SK-N-SH (cell line): Measurements from ENCODE around the gene CATSPER3. TPM values are rescaled to one million over a fixed set of nuclear protein-coding genes. Genes with fewer than 3 reads are reported as not detected.

Experiments used
- CTCF ChIA-PET: fragments of 300-600, 350-600 bp; formaldehyde crosslinking; extraction: SDS; loops from one replicate; lab custom pipeline; 2021; lab: Yijun Ruan, JAX
- POLR2A ChIA-PET: fragments of 350-600 bp; sonication (Branson Sonifier 250); formaldehyde crosslinking; extraction: SDS; loops from one replicate; lab custom pipeline; 2020; ENCODE audit warnings: antibody characterized with exemption, inconsistent platforms; lab: Yijun Ruan, JAX
- DNase-seq: peaks from one replicate; pipeline ENCODE4 v3.0.0; 2012
- H2AFZ ChIP-seq: fragments of 200-600 bp; sonication (generic); 2 replicates; pipeline ENCODE4 v1.8.1; 2016; ENCODE audit warnings: antibody characterized with exemption, mild to moderate bottlenecking, low read depth
- H3F3A ChIP-seq: fragments of 200-600 bp; sonication (generic); replicated peaks from 2 replicates; pipeline ENCODE3; 2016; ENCODE audit warnings: antibody characterized with exemption, mild to moderate bottlenecking; ENCODE audit not compliant: insufficient read depth
- H3K27ac ChIP-seq, 2 experiments: fragments of 200-500 bp in 1 of 2; fragments of 200-600 bp in 1 of 2; sonication (Bioruptor generic) in 1 of 2; sonication (generic), shearing (Covaris generic) in 1 of 2; 2 replicates each; pipeline versions ENCODE4 v1.5.1 to v1.6.1; 2014 to 2016; ENCODE audit warnings: low read depth in 2 of 2, inconsistent platforms in 1 of 2, low read length in 1 of 2, mild to moderate bottlenecking in 1 of 2, mixed read lengths in 1 of 2
- H3K27me3 ChIP-seq: fragments of 200-600 bp; sonication (generic), shearing (Covaris generic); 2 replicates; pipeline ENCODE4 v1.6.1; 2016; ENCODE audit warnings: mixed run types; ENCODE audit not compliant: insufficient read depth
- H3K36me3 ChIP-seq, 2 experiments: fragments of 200-500 bp in 1 of 2; fragments of 200-600 bp in 1 of 2; sonication (Bioruptor generic) in 1 of 2; sonication (generic) in 1 of 2; replicated peaks in 1 of 2; 2 replicates each; pipeline versions ENCODE3 to v1.5.1; 2014 to 2016; ENCODE audit warnings: low read length in 1 of 2, mild to moderate bottlenecking in 1 of 2; ENCODE audit not compliant: insufficient read depth in 2 of 2, control insufficient read depth in 1 of 2
- H3K4me1 ChIP-seq, 2 experiments: fragments of 200-500 bp in 1 of 2; fragments of 200-600 bp in 1 of 2; sonication (Bioruptor generic) in 1 of 2; sonication (generic), shearing (Covaris generic) in 1 of 2; 2 replicates each; pipeline versions ENCODE4 v1.5.1 to v1.6.1; 2014 to 2016; ENCODE audit warnings: low read depth in 1 of 2, low read length in 1 of 2, mixed run types in 1 of 2; ENCODE audit not compliant: insufficient read depth in 2 of 2, control insufficient read depth in 1 of 2
- H3K4me2 ChIP-seq: fragments of 200-600 bp; sonication (generic), shearing (Covaris generic); 2 replicates; pipeline ENCODE4 v1.6.1; 2017; ENCODE audit warnings: mixed run types
- H3K4me3 ChIP-seq, 2 experiments: fragments of 200-500 bp in 1 of 2; fragments of 200-600 bp in 1 of 2; sonication (Bioruptor generic) in 1 of 2; sonication (generic), shearing (Covaris generic) in 1 of 2; 2 replicates each; pipeline versions ENCODE4 v1.5.1 to v1.8.1; 2014 to 2016; ENCODE audit warnings: low read depth in 2 of 2, inconsistent platforms in 1 of 2, low read length in 1 of 2, mild to moderate bottlenecking in 1 of 2, mixed read lengths in 1 of 2, moderate library complexity in 1 of 2
- H3K79me2 ChIP-seq: fragments of 200-600 bp; sonication (generic); 2 replicates; pipeline ENCODE4 v1.8.1; 2017; ENCODE audit warnings: mild to moderate bottlenecking; ENCODE audit not compliant: insufficient read depth
- H3K9ac ChIP-seq: fragments of 200-600 bp; sonication (generic); 2 replicates; pipeline ENCODE4 v1.6.1; 2017; ENCODE audit warnings: mixed run types
- H3K9me2 ChIP-seq: fragments of 200-600 bp; sonication (generic); 2 replicates; pipeline ENCODE4 v1.6.1; 2017; ENCODE audit warnings: mixed run types
- H3K9me3 ChIP-seq: fragments of 200-600 bp; sonication (generic); 2 replicates; pipeline ENCODE4 v1.6.1; 2017; ENCODE audit warnings: mixed run types, mild to moderate bottlenecking, moderate library complexity
- H4K20me1 ChIP-seq: fragments of 200-600 bp; sonication (generic); 2 replicates; pipeline ENCODE4 v1.6.1; 2017; ENCODE audit warnings: mild to moderate bottlenecking, mixed run types; ENCODE audit not compliant: insufficient read depth
- EP300 ChIP-seq, 2 experiments: IDR thresholded peaks; 2 replicates each; pipeline versions ENCODE4 v1.4.0 to v1.6.1; 2012; ENCODE audit warnings: borderline replicate concordance in 1 of 2, low read depth in 1 of 2, low read length in 1 of 2
- FOXJ3 ChIP-seq: sonication (generic); formaldehyde crosslinking; IDR thresholded peaks from 2 replicates; pipeline ENCODE4 v1.5.1; 2020; ENCODE audit warnings: mild to moderate bottlenecking, missing genetic modification reagents
- FOXM1 ChIP-seq: IDR thresholded peaks from 2 replicates; pipeline ENCODE4 v1.4.0; 2012; ENCODE audit warnings: low read depth, mild to moderate bottlenecking
- GATA2 ChIP-seq: sonication (generic); formaldehyde crosslinking; IDR thresholded peaks from 2 replicates; pipeline ENCODE4 v1.5.0; 2020; ENCODE audit warnings: mild to moderate bottlenecking, missing genetic modification reagents
- JUND ChIP-seq: IDR thresholded peaks from 2 replicates; pipeline ENCODE4 v1.4.0; 2012
- MXI1 ChIP-seq: IDR thresholded peaks from 2 replicates; pipeline ENCODE4 v1.6.1; 2012; ENCODE audit warnings: mild to moderate bottlenecking, low read depth, low read length, improper control_type of control experiment
- NRF1 ChIP-seq: IDR thresholded peaks from 2 replicates; pipeline ENCODE4 v1.6.1; 2012; ENCODE audit warnings: low read depth, mild to moderate bottlenecking, low read length
- RAD21 ChIP-seq: IDR thresholded peaks from 2 replicates; pipeline ENCODE4 v1.6.1; 2012; ENCODE audit warnings: mild to moderate bottlenecking, low read length
- RFX5 ChIP-seq: IDR thresholded peaks from 2 replicates; pipeline ENCODE4 v1.6.1; 2012; ENCODE audit warnings: mild to moderate bottlenecking, improper control_type of control experiment, low read length
- SIN3A ChIP-seq: IDR thresholded peaks from 2 replicates; pipeline ENCODE4 v1.6.1; 2012; ENCODE audit warnings: low read depth, mild to moderate bottlenecking, low read length, moderate library complexity, borderline replicate concordance
- SMC3 ChIP-seq: IDR thresholded peaks from 2 replicates; pipeline ENCODE4 v1.6.1; 2012; ENCODE audit warnings: low read depth, low read length, improper control_type of control experiment
- TCF12 ChIP-seq: IDR thresholded peaks from 2 replicates; pipeline ENCODE4 v1.4.0; 2012
- TEAD4 ChIP-seq: IDR thresholded peaks from 2 replicates; pipeline ENCODE4 v1.4.0; 2012; ENCODE audit warnings: mild to moderate bottlenecking, borderline replicate concordance; ENCODE audit not compliant: insufficient read depth
- YY1 ChIP-seq: IDR thresholded peaks from 2 replicates; pipeline ENCODE4 v1.4.0; 2012; ENCODE audit warnings: low read depth, mild to moderate bottlenecking
- WGBS: methylation state at CpG from one replicate; pipeline ENCODE4 v1.1.6; 2017; ENCODE audit warnings: low lambda C conversion rate; 5-methylcytosine and 5-hydroxymethylcytosine counted together
- polyA plus RNA-seq, 3 experiments: library from polyadenylated mRNA; depleted of rRNA; stranded (reverse); fragments of >200 nt; gene quantifications; 2 replicates each; pipeline ENCODE4 v1.2.3, GENCODE V29; 2012
- TF ChIP-seq, protein P1 (sequence below): fragments of 150-350 bp; IDR thresholded peaks from 2 replicates; pipeline ENCODE4 v1.6.1; 2017; ENCODE audit warnings: antibody characterized with exemption, low read length, low read depth, borderline replicate concordance
- TF ChIP-seq, protein P2 (sequence below): IDR thresholded peaks from 2 replicates; pipeline ENCODE4 v1.4.0; 2012; ENCODE audit warnings: low read depth, borderline replicate concordance
- TF ChIP-seq, protein P3 (sequence below): IDR thresholded peaks from 2 replicates; pipeline ENCODE4 v1.4.0; 2012; ENCODE audit warnings: low read depth
- TF ChIP-seq, protein P4 (sequence below): IDR thresholded peaks from 2 replicates; pipeline ENCODE4; 2012
- TF ChIP-seq, protein P5 (sequence below): IDR thresholded peaks from 2 replicates; pipeline ENCODE4 v1.6.1; 2012; ENCODE audit warnings: mild to moderate bottlenecking, low read depth, low read length, moderate library complexity
- TF ChIP-seq, protein P6 (sequence below): IDR thresholded peaks from 2 replicates; pipeline ENCODE4 v1.4.0; 2012; ENCODE audit warnings: low read depth, borderline replicate concordance

CATSPER3 gene
- polyA plus RNA-seq, 1 of the 3 experiments (the other 2 are of a cell fraction): 0.26 TPM

DNA sequence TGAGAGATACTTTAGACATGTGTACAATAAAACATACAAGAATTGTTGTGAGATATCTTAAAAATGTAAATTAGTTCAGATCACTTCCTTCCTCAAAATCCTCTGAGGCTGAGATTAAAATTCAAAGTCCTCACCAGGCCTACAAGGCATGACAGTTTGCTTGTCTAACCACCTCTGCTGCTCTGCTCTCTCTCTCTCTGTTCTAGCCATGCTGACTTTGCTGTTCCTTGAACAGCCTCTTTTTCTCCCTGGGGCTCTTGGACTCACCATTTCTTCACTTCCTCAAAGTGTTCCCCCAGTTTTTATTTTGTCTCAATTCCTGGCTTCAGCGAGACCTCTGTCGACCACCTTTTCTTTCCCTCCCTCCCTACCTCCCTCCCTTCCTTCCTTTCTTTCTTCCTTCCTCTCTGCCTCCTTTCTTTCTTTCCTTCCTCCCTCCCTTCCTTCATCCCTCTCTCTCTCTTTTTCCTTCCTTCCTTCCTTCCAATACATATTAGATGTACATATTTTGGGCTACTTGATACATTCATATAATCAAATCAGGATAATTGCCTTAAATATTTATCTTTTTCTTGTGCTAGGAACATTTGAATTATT, 27.0 kb downstream of the CATSPER3 start (continued):
- TF ChIP-seq MXI1: no peak
- TF ChIP-seq TCF12: no peak
- TF ChIP-seq NRF1: no peak
- no peak for TF ChIP-seq FOXM1
- TF ChIP-seq GATA2 (CRISPR knock-in tag): no peak
- TF ChIP-seq, protein P1, sequence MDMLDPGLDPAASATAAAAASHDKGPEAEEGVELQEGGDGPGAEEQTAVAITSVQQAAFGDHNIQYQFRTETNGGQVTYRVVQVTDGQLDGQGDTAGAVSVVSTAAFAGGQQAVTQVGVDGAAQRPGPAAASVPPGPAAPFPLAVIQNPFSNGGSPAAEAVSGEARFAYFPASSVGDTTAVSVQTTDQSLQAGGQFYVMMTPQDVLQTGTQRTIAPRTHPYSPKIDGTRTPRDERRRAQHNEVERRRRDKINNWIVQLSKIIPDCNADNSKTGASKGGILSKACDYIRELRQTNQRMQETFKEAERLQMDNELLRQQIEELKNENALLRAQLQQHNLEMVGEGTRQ: no peak

DNA sequence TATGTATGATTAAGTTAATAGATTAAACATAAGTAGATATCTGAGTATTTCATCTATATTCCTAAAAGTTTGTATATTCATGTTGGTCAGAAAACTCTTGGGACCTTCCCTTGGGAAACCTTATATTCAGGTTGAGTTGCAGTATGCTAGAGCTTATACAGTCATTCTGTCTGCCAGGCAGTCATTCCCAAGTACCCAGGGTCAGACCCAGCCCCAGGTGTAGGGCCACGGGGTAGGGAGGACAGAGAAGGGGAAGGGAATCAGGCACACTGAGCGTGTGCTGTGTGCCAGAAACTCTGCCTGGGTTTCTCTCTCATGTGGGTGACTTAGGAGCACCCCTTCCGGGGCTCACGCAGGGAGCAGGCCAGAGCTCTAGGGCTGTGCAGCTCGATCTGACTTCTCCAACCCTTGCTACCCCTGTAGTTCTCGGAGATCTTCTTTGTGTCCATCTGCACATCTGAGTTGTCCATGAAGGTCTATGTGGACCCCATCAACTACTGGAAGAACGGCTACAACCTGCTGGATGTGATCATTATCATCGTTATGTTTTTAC, 28.2 kb downstream of the CATSPER3 start:
- Histone ChIP-seq H3K36me3 (no peaks in the 10 kb centered on the region), H3K79me2 (no peaks in the 10 kb centered on the region), H3K9me3 (no peaks in the 10 kb centered on the region), H3K27ac (no peak overlapping the region), H3K9ac (no peak overlapping the region), H3K4me3 (no peak overlapping the region), H3K27me3 (no peaks in the 10 kb centered on the region), H2AFZ (no peak overlapping the region), H3K4me1 (no peaks in the 10 kb centered on the region), H3F3A (no peaks in the 10 kb centered on the region), H3K9me2 (no peaks in the 10 kb centered on the region), H3K4me2 (no peak overlapping the region), H4K20me1 (no peaks in the 10 kb centered on the region)
- peak; percentile 4 for DNase-seq
- CTCF ChIA-PET: interaction anchor here (1.5 kb wide), 1 partner anchor 195 kb away, joined by 4 read pairs; no protein-coding TSS in a partner anchor
- POLR2A ChIA-PET: no interaction called here
- TF ChIP-seq, protein P2, sequence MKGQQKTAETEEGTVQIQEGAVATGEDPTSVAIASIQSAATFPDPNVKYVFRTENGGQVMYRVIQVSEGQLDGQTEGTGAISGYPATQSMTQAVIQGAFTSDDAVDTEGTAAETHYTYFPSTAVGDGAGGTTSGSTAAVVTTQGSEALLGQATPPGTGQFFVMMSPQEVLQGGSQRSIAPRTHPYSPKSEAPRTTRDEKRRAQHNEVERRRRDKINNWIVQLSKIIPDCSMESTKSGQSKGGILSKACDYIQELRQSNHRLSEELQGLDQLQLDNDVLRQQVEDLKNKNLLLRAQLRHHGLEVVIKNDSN: no peak
- TF ChIP-seq, protein P3, sequence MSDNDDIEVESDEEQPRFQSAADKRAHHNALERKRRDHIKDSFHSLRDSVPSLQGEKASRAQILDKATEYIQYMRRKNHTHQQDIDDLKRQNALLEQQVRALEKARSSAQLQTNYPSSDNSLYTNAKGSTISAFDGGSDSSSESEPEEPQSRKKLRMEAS: no peak
- TF ChIP-seq RAD21 (no peak), FOXM1 (no peak), EP300 (IDR thresholded peaks at IDR 0.05; ENCODE audit: borderline replicate concordance in 1 of 2, low read depth in 1 of 2, low read length in 1 of 2) (no peak), MXI1 (no peak), NRF1 (no peak), FOXJ3 (CRISPR knock-in tag) (no peak), TEAD4 (no peak), JUND (no peak), RFX5 (no peak), SIN3A (no peak), TCF12 (no peak), YY1 (no peak), SMC3 (no peak)
- TF ChIP-seq, protein P4, sequence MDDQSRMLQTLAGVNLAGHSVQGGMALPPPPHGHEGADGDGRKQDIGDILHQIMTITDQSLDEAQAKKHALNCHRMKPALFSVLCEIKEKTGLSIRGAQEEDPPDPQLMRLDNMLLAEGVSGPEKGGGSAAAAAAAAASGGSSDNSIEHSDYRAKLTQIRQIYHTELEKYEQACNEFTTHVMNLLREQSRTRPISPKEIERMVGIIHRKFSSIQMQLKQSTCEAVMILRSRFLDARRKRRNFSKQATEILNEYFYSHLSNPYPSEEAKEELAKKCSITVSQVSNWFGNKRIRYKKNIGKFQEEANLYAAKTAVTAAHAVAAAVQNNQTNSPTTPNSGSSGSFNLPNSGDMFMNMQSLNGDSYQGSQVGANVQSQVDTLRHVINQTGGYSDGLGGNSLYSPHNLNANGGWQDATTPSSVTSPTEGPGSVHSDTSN: no peak
- TF ChIP-seq, protein P5, sequence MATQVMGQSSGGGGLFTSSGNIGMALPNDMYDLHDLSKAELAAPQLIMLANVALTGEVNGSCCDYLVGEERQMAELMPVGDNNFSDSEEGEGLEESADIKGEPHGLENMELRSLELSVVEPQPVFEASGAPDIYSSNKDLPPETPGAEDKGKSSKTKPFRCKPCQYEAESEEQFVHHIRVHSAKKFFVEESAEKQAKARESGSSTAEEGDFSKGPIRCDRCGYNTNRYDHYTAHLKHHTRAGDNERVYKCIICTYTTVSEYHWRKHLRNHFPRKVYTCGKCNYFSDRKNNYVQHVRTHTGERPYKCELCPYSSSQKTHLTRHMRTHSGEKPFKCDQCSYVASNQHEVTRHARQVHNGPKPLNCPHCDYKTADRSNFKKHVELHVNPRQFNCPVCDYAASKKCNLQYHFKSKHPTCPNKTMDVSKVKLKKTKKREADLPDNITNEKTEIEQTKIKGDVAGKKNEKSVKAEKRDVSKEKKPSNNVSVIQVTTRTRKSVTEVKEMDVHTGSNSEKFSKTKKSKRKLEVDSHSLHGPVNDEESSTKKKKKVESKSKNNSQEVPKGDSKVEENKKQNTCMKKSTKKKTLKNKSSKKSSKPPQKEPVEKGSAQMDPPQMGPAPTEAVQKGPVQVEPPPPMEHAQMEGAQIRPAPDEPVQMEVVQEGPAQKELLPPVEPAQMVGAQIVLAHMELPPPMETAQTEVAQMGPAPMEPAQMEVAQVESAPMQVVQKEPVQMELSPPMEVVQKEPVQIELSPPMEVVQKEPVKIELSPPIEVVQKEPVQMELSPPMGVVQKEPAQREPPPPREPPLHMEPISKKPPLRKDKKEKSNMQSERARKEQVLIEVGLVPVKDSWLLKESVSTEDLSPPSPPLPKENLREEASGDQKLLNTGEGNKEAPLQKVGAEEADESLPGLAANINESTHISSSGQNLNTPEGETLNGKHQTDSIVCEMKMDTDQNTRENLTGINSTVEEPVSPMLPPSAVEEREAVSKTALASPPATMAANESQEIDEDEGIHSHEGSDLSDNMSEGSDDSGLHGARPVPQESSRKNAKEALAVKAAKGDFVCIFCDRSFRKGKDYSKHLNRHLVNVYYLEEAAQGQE: no peak
- TF ChIP-seq, protein P1: no peak
- TF ChIP-seq, protein P6, sequence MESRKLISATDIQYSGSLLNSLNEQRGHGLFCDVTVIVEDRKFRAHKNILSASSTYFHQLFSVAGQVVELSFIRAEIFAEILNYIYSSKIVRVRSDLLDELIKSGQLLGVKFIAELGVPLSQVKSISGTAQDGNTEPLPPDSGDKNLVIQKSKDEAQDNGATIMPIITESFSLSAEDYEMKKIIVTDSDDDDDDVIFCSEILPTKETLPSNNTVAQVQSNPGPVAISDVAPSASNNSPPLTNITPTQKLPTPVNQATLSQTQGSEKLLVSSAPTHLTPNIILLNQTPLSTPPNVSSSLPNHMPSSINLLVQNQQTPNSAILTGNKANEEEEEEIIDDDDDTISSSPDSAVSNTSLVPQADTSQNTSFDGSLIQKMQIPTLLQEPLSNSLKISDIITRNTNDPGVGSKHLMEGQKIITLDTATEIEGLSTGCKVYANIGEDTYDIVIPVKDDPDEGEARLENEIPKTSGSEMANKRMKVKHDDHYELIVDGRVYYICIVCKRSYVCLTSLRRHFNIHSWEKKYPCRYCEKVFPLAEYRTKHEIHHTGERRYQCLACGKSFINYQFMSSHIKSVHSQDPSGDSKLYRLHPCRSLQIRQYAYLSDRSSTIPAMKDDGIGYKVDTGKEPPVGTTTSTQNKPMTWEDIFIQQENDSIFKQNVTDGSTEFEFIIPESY: no peak
- WGBS: 66% methylated on average over 8 of the region's 8 CpGs
